Stromal cell of bone marrow (primary cell): ENCODE data around the gene HOXB4.
"Not testable (repeated sequence)": the region's sequence is repeated elsewhere in the genome, so short reads cannot be mapped to it uniquely, and the experiment has no call there.

Experiments
- DNase-seq: peaks from one replicate; pipeline ENCODE4 v3.0.0-alpha.2; 2012; ENCODE audit warnings: low read depth

Gene HOXB4

GRCh38 chr17:48546924-48547807 is 31.0 kb downstream of the HOXB4 start:
- no peak for DNase-seq

GRCh38 chr17:48546137-48546923 is 31.8 kb downstream of the HOXB4 start:
- DNase-seq, result no peak

- no peak for DNase-seq
Observed at GRCh38 chr17:48545539-48545938, 32.6 kb downstream of the HOXB4 start.

- no peak for DNase-seq
Observed at GRCh38 chr17:48545022-48545375, 33.2 kb downstream of the HOXB4 start, which contains the start of gene HOXB2. TSS of gene HOXB2 (minus strand) at chr17:48545109. CDS start at chr17:48544911, 198 bp downstream.

- DNase-seq, result peak; percentile 79
Observed at GRCh38 chr17:48544349-48545021, 33.7 kb downstream of the HOXB4 start.

GRCh38 chr17:48543854-48544348 is 34.2 kb downstream of the HOXB4 start:
- DNase-seq, result no peak

GRCh38 chr17:48543107-48543853 is 34.9 kb downstream of the HOXB4 start:
- no peak for DNase-seq

GRCh38 chr17:48542698-48543106 is 35.4 kb downstream of the HOXB4 start:
- DNase-seq, result no peak

- DNase-seq, result no peak
Observed at GRCh38 chr17:48542114-48542656, 36.0 kb downstream of the HOXB4 start.

GRCh38 chr17:48541577-48542113 is 36.5 kb downstream of the HOXB4 start:
- DNase-seq, result no peak

GRCh38 chr17:48541036-48541576 is 37.0 kb downstream of the HOXB4 start:
- no peak for DNase-seq

GRCh38 chr17:48540213-48540612 is 37.9 kb downstream of the HOXB4 start:
- DNase-seq, result no peak

GRCh38 chr17:48539177-48539576 is 39.0 kb downstream of the HOXB4 start:
- peak; percentile 80 for DNase-seq

- no peak for DNase-seq
Observed at GRCh38 chr17:48537316-48537715, 40.8 kb downstream of the HOXB4 start.

GRCh38 chr17:48535793-48536559 is 42.2 kb downstream of the HOXB4 start:
- not testable (repeated sequence) for DNase-seq

GRCh38 chr17:48532261-48532660 is 45.9 kb downstream of the HOXB4 start:
- no peak for DNase-seq

GRCh38 chr17:48530887-48531272 is 47.3 kb downstream of the HOXB4 start, which contains the start of gene HOXB1:
TSS of gene HOXB1 (minus strand) at chr17:48531011. CDS start at chr17:48530904, 107 bp downstream.
- no peak for DNase-seq

- no peak for DNase-seq
Observed at GRCh38 chr17:48530208-48530886, 47.8 kb downstream of the HOXB4 start.

GRCh38 chr17:48529683-48530009 is 48.5 kb downstream of the HOXB4 start:
- DNase-seq, result no peak
